CD4-positive, alpha-beta T cell treated with Interferon alpha-2 for 1 hour (primary cell): ENCODE data around the gene KCNJ3.

Experiments
- DNase-seq, 2 donors: peaks; one replicate each; pipeline ENCODE4 v3.0.0-alpha.2; 2020 to 2022

KCNJ3 gene

DNA sequence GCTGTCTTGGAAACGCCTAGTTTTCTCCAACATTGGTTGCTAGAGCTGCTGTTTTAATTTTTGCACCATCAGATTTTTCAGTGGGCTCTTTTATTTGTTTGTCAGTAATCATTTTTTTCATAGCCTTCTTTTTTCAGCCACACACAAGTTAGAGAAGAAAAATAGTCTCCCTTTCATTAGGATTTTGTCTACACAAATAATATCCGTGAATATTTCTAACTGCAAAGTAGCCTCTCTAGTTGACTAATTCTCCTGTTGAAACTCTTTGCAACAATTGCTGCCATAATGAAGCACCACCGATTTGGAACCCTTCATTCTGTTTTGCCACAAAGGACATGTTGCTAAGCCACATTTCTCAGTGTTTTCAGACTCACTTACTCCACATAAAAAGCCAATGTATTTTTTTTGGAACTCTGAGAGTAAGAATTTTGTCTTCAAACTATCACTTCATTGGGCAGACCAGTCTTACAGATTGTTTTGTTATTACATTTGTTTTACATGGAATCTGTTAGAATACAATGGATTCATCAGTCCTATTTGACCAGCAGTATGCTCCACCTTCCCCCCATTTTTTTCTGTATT lies 9.6 kb downstream of the KCNJ3 start:
- DNase-seq: no peak

DNA sequence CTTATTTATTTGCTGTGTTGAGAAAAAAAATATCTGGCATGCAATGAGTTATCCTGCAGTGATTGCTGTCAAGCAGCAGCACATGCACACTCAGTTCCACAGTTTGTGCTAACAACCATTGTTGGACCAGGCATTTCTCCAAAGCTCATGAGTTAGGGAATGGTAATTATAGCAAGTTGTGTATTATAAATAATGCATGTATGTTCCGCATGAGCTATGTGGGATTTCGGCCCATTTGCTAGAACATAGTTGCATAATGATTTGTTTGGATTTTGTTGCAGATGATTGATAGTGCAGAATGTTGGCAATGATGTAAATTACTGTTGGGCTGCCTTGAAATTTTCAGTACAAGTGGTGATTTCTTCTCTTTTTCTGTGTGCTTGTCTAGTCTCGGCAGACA lies 10.7 kb downstream of the KCNJ3 start:
- DNase-seq: no peak

DNA sequence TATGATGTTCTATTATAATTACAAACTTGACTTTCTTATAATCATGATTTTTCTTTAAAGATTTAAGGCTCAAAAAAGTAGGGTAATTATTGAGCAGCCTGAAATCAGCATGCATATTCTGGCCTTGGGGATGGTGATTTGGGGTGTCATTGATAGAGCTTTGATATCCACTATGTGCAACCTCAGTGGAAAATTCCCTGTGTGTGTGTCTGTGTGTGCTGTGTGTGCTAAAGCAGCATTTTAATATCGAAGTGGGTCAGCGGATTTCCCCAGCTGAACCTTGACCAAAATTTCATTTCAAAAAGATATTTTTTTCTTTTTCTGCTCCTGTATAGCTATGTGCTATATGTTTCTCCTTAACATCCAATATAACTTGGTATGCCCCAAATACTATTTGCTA lies 11.6 kb downstream of the KCNJ3 start:
- no peak for DNase-seq

DNA sequence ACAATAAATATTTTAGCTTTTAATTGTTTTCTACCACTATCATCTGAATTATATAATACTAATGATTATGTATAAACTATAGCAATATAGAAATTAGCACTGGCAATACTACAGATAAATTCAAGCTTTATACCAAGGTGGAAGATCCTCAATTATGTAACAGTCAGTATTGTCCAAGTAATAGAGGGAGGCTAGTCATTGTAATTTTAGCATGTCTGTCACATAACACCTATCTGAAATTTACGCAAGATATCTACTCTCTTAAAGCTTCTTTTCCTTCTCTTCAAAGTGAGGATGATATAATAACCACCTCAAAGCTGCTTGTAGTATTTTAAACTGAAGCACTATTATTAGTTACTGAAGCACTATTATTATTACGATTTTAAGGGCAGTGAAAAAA lies 12.2 kb downstream of the KCNJ3 start:
- DNase-seq: no peak

DNA sequence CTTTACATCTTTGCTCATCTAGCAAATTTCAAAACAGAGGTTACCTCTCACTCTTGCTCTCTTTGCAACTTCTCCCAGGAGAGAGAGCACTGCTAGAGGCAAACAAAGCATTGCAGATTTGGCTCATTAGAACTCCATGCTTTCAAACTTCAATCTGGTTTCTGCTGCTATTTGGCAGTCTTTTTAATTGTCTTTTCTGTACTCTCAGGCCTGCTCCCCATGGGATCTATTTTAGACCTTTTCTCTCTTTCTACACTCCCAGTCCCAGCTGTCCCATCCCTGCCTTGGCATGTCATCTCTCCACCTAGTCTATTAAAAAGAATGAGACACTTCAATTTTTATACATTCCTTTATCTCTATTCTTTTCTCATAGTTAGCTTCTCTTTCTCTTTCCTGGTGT lies 15.2 kb downstream of the KCNJ3 start:
- no peak for DNase-seq

DNA sequence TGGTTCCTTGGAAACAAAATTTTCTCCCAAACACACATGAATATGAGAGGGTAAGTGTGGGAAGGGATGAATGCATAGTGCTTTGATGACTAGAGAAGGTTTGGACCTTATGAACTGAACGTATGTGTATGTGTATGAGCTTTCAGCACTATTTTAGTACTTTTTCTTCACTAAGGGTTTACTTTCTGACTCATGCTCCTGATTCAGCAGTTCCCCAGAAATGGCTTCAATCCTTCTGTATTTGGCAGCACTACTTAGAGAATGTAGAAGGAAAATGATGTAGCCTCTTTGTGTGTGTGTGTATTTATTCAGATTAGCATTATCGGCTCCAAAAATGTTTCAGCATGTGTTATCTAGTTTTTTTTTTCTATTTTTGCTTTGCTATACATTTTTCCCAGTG lies 22.2 kb downstream of the KCNJ3 start:
- no peak for DNase-seq

DNA sequence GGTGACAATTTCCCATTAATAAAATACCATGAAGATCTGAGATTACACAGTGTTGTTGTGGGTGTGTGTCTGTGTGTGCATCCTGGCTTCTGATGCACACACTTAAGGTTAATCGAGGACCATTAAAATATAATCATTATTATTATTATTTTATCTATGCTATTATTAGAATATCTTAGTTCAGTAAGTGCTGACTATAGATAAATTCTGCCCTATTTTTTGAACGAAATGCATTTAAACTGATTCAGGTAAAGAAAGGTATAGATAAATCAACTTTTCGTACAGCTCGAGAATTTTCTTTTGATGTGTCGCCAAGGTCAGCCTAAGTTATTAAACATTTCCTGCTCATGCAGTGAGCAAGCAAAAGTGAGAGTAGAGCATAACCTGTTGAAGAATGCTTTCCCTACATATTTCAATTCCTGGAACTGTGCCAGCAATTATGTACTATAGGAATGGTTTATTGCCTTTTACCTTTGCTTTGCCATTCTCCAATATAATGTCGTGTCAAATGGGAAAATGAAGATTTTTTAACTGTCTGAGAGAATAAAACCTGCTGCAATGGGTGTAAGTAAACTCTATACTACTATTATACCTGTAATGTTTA lies 25.8 kb downstream of the KCNJ3 start:
- DNase-seq: no peak

DNA sequence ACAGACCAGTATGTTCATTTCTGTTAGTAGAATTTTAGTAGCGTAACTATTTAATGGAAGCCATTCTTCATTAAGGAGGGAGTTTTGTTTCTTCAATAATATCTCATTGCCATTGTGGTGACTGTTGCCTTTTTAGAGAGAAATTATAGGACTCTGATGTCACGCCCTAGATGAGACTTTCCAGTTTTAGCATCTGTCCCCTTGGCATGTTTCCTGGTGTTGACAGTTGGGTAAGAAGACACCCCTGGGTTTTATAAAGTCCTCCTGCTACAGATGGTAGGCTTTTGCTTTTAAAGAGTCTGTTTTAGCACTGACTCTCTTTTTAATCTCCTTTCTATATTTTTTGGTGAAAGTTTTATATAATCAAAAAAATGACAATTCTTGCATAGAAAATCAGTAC lies 41.9 kb downstream of the KCNJ3 start:
- DNase-seq: no peak

DNA sequence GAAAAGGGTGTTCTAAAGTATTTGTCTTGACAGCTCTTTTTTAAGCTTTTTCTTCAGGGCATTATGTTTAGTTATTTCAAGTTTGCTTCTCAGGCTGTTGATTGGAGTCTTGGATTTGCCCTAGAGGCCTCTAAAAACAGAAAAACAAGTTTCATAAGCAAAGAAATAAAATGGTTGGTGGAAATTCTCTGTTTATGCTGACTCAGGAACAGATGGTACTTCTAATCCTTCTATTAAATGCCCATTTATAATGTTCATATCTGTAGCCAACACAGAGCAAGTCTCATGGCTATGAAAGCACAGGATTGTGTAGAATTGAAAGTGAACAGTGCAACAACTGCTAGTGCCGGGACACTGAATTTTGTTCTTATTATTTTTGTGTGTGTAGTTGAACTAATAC lies 60.4 kb downstream of the KCNJ3 start:
- DNase-seq: no peak

DNA sequence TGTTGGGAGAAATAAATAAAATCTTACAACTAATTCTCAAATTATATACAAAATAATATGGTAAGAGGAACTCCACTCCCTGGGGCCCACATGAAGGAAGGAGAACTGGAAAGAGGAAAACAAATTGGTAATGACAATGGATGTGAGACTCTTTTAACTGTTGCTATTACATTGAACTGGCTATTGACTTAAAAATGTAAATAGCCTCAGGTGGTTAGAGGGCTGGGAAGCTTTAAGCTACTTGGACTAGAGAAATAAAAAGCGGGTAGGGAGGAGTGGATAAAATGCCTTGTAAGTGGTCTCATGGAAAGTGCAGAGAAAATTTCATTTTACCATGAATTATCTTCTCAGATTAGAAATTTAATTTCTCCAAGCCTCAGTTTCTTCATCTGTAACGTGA lies 64.1 kb downstream of the KCNJ3 start:
- no peak for DNase-seq

DNA sequence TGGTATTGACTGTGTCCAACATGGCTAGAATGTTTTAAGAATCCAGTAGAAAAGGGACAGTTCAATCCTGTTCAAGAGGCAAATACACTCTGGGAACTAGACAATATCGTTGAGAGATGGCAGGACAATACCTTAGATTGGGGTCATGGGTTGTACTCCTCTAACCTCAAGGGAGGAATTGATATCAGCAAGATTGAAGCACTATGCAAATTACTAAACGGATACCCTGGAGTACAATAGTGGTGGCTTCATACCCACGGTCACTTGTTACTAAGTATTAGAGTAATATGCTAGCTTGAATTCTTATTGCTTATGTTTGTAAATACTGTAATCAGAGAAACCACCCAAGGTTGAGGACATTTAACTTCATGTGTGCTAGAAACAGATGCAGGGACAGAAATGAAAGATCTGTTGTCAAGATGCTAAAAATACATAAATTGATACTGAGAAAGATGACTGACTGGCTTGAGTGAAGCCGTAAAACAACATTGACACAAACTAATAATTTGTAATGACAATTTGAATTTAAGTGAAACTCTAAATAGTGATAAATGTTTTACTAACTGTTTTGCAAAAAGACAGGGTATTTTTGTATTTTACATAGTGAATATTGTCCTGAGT lies 73.3 kb downstream of the KCNJ3 start:
- no peak for DNase-seq

DNA sequence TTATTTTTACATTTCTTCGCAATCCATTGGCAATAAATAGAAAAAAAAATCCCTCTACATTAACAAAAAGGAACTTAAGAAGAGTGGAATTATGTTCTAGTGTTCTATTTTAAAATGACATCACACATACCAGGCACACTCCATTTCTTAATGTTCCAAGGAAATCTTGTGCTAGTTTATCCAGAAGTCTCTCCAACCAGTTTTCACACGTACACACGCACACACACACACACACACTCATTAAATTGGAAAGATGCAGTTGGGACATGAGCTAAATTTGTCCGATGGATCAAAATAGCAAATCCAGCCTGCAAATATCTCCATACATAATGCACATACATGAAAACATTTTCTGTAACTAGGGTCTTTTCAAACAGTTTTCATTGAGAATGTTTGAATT lies 78.3 kb downstream of the KCNJ3 start:
- no peak for DNase-seq

DNA sequence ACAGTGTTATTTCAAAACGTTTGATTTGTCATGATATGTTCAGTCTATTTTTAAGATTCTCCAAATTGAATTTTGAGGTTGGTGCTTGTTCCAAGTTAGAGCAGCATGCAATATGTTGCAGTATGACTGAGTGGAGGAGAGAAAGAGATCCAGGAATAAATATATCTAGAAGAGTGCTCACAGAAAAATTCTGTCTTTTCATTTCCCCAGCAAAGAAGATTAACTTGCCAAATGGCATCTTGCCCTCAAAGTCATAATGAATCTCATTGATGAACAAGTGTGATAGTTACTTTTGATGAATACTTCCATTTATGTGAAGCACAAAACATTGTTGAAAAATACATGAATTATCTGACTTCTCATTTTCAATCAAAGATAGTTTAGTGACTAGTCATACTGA lies 95.9 kb downstream of the KCNJ3 start:
- DNase-seq: no peak

DNA sequence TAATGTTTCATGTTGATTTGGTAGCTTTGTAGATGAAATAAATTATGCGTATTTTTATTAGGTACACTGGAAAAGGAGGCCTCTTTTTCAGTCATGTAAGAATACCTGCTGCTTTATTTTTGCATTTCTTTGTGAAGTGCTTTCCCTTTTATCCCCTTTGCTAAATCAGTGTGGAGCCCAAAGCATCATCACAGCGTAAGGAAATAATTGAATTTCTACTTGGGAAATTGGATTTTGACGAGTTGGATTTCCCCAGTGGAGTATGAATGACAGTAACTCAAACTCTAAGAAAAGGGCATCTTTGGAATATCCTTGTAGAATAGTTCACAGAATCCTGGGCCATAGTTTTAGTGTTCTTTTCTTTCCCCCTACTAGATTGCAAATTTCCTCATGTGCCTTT lies 97.2 kb downstream of the KCNJ3 start:
- DNase-seq: no peak

DNA sequence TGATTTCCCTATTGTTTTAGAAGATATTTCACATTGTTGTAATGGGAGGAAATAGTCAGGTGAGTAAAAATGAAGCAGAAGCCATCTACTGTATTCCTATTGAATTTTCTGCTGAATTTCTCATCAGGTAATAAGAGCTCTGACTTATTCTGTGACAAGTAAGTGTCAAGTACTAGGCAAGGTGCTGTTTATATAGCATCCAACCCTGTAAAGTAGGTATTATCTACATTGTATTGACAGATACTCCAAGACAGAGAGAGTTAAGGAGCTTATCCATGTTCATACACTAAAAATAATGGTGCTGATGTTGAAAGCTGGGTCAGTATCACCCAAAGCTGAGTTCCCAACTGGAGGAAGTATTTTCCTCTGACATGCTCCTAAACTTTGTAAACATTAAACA lies 106.0 kb downstream of the KCNJ3 start:
- DNase-seq: no peak

DNA sequence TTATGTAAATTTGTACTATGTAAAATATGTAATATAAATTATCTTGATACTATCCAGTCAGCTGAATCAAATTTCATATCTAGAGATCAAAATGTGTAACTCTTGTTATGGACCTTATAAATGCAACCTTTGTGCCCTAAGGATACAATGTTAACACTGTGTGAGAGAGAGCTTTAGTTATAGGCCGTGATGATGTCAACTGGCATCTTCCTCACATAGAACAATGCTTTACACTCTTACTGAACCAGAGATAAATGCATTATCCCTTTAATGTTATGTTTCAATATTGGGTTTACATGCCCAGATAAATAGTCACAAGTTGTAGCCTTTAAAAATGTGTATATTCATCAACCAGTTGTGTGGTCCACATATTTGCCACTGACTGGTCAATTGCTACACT lies 115.1 kb downstream of the KCNJ3 start:
- no peak for DNase-seq

DNA sequence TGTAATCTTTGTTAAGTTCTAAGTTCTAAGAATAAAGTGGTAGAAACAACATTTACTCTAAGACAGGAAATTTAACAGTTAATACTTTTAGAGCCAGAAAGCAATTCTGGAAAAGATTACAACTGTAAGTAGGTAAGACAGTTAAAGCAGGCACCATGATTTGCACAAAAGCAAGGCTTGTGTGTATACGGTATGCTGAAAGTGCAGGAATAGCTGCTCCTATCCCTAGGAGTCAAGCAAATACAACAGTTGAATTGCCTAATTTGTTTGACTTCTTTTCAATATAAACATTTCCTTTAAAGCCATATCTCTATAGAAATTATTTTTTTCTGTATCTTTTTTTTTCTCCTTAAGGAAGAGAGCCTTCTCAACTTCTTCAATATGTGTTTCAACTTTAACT lies 116.4 kb downstream of the KCNJ3 start:
- DNase-seq: no peak

DNA sequence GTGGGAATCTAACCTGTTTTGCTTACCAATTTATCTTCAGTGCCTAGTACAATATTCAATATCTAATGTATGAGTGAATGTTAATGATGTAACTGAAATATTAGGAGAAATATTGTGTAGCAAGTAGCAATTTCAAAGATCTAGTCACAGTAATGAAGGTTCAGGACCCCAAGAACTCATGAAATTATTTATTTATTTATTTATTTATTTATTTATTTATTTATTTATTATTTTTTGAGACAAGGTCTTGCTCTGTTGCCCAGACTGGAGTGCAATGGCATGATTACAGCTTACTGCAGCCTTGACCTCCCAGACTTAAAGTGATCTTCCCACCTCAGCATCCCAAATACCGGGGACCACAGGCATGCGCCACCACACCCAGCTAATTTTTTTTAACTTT lies 126.9 kb downstream of the KCNJ3 start:
- DNase-seq: no peak

DNA sequence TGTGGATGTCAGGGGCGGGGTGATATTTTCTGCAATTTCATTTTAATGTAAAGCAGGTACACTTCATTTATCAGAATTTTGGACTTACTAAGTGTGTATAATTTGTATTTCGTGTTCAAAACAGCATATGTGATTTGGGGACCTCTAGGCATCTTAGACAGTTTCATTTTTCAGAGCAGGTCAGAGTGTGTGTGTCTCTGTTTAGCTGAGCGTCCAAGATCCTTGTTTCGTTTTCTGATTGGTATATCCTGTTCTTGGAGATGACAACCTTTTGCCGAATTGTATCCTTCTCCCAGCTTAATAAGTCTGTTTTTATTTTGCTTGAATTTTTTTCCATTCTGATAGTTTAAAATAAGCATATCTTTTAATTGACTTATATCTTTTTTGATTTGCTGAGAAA lies 128.3 kb downstream of the KCNJ3 start:
- DNase-seq: no peak

DNA sequence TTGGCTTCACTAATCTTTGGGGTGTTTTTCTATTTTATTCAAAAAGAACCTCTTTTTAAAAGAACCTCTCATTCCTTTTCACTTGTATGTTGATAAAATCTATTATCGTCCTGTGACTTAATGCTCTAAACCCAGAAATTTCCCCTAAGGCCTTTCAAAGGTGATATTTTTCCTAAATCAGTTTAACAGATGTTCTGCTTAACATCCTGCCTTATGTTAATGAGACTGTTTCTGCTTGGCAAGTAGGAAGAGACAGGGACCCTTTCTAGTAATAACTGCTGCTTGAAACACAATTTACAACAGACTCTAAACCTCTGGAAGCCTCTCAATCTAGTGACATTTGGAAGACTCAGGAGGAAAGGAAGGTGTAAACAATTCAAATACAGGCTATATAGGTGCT lies 128.8 kb downstream of the KCNJ3 start:
- no peak for DNase-seq

DNA sequence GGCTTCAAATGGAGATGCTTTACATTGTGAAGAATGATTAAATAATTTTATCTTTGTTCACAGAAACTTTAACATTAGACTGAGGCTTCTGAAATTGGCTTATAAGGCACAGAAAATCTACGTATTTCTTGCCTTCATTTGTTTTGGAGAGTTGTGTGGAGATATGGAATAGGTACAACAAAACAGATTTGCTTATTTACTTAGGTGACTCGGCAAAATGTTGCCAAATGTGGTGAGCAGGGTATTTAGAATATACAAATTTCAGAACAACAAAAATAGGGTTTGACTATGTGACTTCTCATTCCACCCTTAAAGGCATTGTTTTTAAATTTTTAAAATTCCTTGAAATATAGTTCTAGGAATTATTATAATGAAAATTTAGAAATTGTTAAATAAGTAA lies 134.2 kb downstream of the KCNJ3 start:
- DNase-seq: no peak

DNA sequence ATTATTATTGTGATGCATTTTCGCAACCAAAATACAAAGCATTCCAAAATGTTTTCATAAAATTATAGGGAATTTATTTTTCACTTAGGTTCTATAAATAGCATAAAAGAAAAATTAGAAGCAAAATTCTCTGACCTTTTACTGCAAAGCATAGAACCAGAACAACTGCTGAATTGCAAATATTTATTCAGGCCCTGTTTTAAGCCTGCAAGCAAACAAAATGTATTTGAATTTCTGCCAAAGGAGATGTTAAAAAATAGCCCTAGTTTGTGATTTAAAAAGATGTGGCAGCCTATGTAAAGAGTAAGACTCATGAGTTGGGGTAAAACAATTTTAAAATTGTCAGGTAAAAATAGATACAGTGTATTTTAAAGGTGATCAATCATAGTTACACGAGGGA lies 138.1 kb downstream of the KCNJ3 start:
- no peak for DNase-seq

DNA sequence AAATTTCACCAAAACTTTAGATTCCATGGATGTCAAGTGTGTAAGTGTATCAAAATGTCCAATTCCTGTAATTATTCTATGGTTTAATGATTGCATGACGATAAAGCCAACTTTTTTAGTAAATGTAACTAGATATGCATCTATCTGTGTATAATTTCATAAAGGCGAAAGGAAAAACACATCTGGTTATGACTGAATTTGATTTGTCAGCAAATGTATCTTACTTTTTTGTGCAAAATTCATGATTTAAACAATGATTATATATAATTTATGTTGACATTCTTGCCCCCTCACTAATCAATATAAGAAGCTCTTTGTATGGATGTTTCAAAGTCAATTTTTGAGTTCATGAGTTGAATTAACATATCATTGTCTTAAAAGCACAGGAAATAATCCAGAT lies 138.5 kb downstream of the KCNJ3 start:
- DNase-seq: no peak

DNA sequence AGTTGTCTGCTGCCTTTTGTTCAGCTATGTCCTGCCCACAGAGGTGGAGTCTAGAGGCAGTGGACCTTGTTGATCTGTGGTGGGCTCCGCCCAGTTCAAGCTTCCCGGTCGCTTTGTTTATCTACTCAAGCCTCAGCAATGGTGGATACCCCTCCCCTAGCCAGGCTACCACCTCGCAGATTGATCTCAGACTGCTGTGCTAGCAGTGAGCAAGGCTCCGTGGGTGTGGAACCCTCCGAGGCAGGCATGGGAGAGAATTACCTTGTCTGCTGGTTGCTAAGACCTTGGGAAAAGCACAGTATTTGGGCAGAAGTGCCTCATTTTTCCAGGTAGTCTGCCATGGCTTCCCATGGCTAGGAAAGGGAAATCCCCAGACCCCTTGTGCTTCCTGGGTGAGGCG lies 146.0 kb downstream of the KCNJ3 start:
- DNase-seq: no peak

DNA sequence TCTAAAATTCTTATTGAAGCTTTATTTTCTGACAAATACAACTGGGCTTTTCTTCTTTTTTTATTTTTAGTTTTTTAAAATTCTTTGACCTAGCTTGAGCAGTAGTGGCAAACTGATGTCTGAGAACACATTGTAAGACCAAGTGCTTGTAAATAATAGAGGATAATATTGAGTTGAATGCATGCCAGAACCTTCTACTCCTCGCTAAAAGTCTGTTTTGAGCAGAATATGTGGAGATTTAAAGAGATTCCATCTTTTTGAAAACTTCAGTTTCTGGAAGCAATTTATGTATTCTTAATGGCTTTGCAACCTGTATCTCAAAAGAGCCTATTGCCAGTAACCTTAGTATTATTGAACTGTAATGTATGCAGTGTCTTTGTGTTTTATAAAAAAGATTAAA lies 148.3 kb downstream of the KCNJ3 start:
- DNase-seq: no peak
